Activated CD8-positive, alpha-beta memory T cell treated with anti-CD3 and anti-CD28 coated beads, Interleukin-2, amount 50 U/mL, for 48 hours (primary cell): ENCODE results near the gene PROZ.
"Not testable (repeated sequence)": the region's sequence is repeated elsewhere in the genome, so short reads cannot be mapped to it uniquely, and the experiment has no call there.

ENCODE experiments used
- DNase-seq: peaks from one replicate; pipeline ENCODE4 v3.0.0-alpha.2; 2020

The PROZ gene

GRCh38 chr13:113157929-113158747 is at the start of gene PROZ:
Gene PROZ, plus strand, starts transcription at chr13:113158648. Its CDS starts 13 bp downstream, at chr13:113158661.
- peak; percentile 44 for DNase-seq

- no peak for DNase-seq
Measured at GRCh38 chr13:113109151-113110047, 49.0 kb upstream of the PROZ start.

GRCh38 chr13:113110048-113110851 is 48.2 kb upstream of the PROZ start:
- peak; percentile 68 for DNase-seq

- DNase-seq: no peak
Measured at GRCh38 chr13:113110852-113111315, 47.6 kb upstream of the PROZ start.

- not testable (repeated sequence) for DNase-seq
Measured at GRCh38 chr13:113111821-113112220, 46.6 kb upstream of the PROZ start.

- not testable (repeated sequence) for DNase-seq
Measured at GRCh38 chr13:113112475-113112874, 46.0 kb upstream of the PROZ start.

- no peak for DNase-seq
Measured at GRCh38 chr13:113112893-113113845, 45.3 kb upstream of the PROZ start.

- DNase-seq: no peak
Measured at GRCh38 chr13:113113846-113114271, 44.6 kb upstream of the PROZ start.

GRCh38 chr13:113114511-113115362 is 43.7 kb upstream of the PROZ start:
- no peak for DNase-seq

GRCh38 chr13:113115363-113116205 is 42.9 kb upstream of the PROZ start:
- DNase-seq: no peak

GRCh38 chr13:113116206-113116800 is 42.1 kb upstream of the PROZ start:
- DNase-seq: peak; percentile 37

- peak; percentile 32 for DNase-seq
Measured at GRCh38 chr13:113116871-113117271, 41.6 kb upstream of the PROZ start.

GRCh38 chr13:113117335-113117872 is 41.0 kb upstream of the PROZ start:
- DNase-seq: no peak

- peak; percentile 42 for DNase-seq
Measured at GRCh38 chr13:113117911-113118260, 40.6 kb upstream of the PROZ start.

- DNase-seq: peak; percentile 37
Measured at GRCh38 chr13:113118261-113119021, 40.0 kb upstream of the PROZ start.

- peak; percentile 36 for DNase-seq
Measured at GRCh38 chr13:113119166-113119821, 39.2 kb upstream of the PROZ start.

GRCh38 chr13:113119822-113120189 is 38.6 kb upstream of the PROZ start:
- DNase-seq: peak; percentile 29
